ENCODE results near the gene TYK2. TPM values are rescaled to one million over a fixed set of nuclear protein-coding genes. Genes with fewer than 3 reads are reported as not detected.

Gene TYK2
- total and polyA plus RNA-seq, 9 of the 15 experiments (the other 6 are each of a cell fraction or from before 2014, with no cell fraction given) = 15.0 to 182 (median 85.9) TPM

- TF ChIP-seq, protein P1, sequence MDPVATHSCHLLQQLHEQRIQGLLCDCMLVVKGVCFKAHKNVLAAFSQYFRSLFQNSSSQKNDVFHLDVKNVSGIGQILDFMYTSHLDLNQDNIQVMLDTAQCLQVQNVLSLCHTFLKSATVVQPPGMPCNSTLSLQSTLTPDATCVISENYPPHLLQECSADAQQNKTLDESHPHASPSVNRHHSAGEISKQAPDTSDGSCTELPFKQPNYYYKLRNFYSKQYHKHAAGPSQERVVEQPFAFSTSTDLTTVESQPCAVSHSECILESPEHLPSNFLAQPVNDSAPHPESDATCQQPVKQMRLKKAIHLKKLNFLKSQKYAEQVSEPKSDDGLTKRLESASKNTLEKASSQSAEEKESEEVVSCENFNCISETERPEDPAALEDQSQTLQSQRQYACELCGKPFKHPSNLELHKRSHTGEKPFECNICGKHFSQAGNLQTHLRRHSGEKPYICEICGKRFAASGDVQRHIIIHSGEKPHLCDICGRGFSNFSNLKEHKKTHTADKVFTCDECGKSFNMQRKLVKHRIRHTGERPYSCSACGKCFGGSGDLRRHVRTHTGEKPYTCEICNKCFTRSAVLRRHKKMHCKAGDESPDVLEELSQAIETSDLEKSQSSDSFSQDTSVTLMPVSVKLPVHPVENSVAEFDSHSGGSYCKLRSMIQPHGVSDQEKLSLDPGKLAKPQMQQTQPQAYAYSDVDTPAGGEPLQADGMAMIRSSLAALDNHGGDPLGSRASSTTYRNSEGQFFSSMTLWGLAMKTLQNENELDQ (CRISPR knock-in tag; IDR thresholded peaks at IDR 0.05; ENCODE audit: borderline replicate concordance) = no peak
- TF ChIP-seq PYGO2 (tag; IDR thresholded peaks at IDR 0.05) (no peak), ARID2 (IDR thresholded peaks at IDR 0.05) (no peak), LCOR (CRISPR knock-in tag; IDR thresholded peaks at IDR 0.05) (peak; percentile 84), ZNF830 (CRISPR knock-in tag; IDR thresholded peaks at IDR 0.05) (peak; percentile 79; the same call in 1 of the 2 replicates), MAFK (IDR thresholded peaks at IDR 0.05; ENCODE audit: low read length) (no peak), SRSF3 (IDR thresholded peaks at IDR 0.05; ENCODE audit: insufficient read depth, low read length) (no peak), U2AF1 (optimal IDR thresholded peaks at IDR 0.05; ENCODE audit: low read depth, low read length) (no peak), FOXO4 (CRISPR knock-in tag; IDR thresholded peaks at IDR 0.05) (no peak), ELF4 (CRISPR knock-in tag; IDR thresholded peaks at IDR 0.05) (0 out of 2 replicates have a peak, but pooled peaks have one; percentile 63), NFRKB (IDR thresholded peaks at IDR 0.05; ENCODE audit: low read depth) (peak; percentile 93), KDM2B (CRISPR knock-in tag; IDR thresholded peaks at IDR 0.05) (no peak), FOXA1 (IDR thresholded peaks at IDR 0.05; ENCODE audit: borderline replicate concordance) (no peak), NFE2L1 (tag; IDR thresholded peaks at IDR 0.05; ENCODE audit: borderline replicate concordance, low read depth) (no peak), ZBTB17 (CRISPR knock-in tag; IDR thresholded peaks at IDR 0.05) (peak; percentile 44; the same call in 1 of the 2 replicates), ZNF76 (CRISPR knock-in tag; IDR thresholded peaks at IDR 0.05; ENCODE audit: borderline replicate concordance) (no peak), ETS2 (tag; IDR thresholded peaks at IDR 0.05; ENCODE audit: borderline replicate concordance, poor library complexity, severe bottlenecking) (no peak), NR2F6 (CRISPR knock-in tag; IDR thresholded peaks at IDR 0.05) (no peak), L3MBTL2 (IDR thresholded peaks at IDR 0.05) (peak; percentile 69), TCF15 (CRISPR knock-in tag; IDR thresholded peaks at IDR 0.05) (no peak), POLR3G (IDR thresholded peaks at IDR 0.05; ENCODE audit: extremely low read depth, insufficient read length, insufficient replicate concordance) (no peak), CAMTA2 (CRISPR knock-in tag; conservative IDR thresholded peaks at IDR 0.05) (0 out of 2 replicates have a peak, but pooled peaks have one; percentile 83), NR1H2 (CRISPR knock-in tag; IDR thresholded peaks at IDR 0.05) (0 out of 2 replicates have a peak, but pooled peaks have one; percentile 6)
These were observed 47.2 kb downstream of the TYK2 start, which contains the start of gene RAVER1 (continued) for GRCh38 chr19:10332965-10333757.

All from K562 (cell line).